HCT116 (cell line): Measurements from ENCODE around the gene ARMC8. TPM values are rescaled to one million over a fixed set of nuclear protein-coding genes. Genes with fewer than 3 reads are reported as not detected.

Experiments
- ATAC-seq: fragments of 200-7000 bp; cut with Tn5 transposase; 2 replicates; pipeline ENCODE4 v1.9.1; 2020; ENCODE audit warnings: mild to moderate bottlenecking, moderate library complexity
- BruUV-seq: library from RNA; stranded (reverse); fragments of 400-500 nt; replicated peaks from 2 replicates; lab custom pipeline; 2021; lab: Mats Ljungman, UMichigan
- CTCF ChIA-PET: fragments of 300-600 bp; sonication (Branson Sonifier 250); formaldehyde crosslinking; loops from one replicate; lab custom pipeline; 2021; ENCODE audit warnings: antibody characterized with exemption; lab: Charles Lee
- POLR2A ChIA-PET: fragments of 300-600, 350-600 bp; sonication (Branson Sonifier 250); formaldehyde crosslinking; loops from one replicate; lab custom pipeline; 2021; ENCODE audit warnings: antibody characterized with exemption; lab: Charles Lee
- RAD21 ChIA-PET, 2 experiments: fragments of 300-600 bp; sonication (Branson Sonifier 250); formaldehyde crosslinking; loops; one replicate each; lab custom pipeline; 2023; ENCODE audit warnings: low total read pairs in 2 of 2; ENCODE audit not compliant: uncharacterized antibody in 2 of 2, unreplicated experiment in 2 of 2, low non-redundant PET in 1 of 2; lab: Charles Lee
- DNase-seq: peaks from one replicate; pipeline ENCODE4 v3.0.0-alpha.2; 2010; ENCODE audit warnings: low read depth, low spot score
- H2AFZ ChIP-seq: fragments of 200-600 bp; shearing (Covaris generic), sonication (generic); 2 replicates; pipeline ENCODE4 v1.6.1; 2017; ENCODE audit warnings: low read depth, mixed run types, mixed read lengths, antibody characterized with exemption, low read length; ENCODE audit not compliant: poor library complexity, severe bottlenecking
- H3K27ac ChIP-seq: 2 replicates; pipeline ENCODE4 v1.5.1; 2012; ENCODE audit warnings: low read depth, low read length
- H3K27me3 ChIP-seq: fragments of 200-600 bp; sonication (generic); 2 replicates; pipeline ENCODE4 v1.6.1; 2016; ENCODE audit warnings: mixed run types, low read length, mixed read lengths; ENCODE audit not compliant: insufficient read depth
- H3K36me3 ChIP-seq, 2 experiments: fragments of 200-500 bp in 1 of 2; fragments of 200-600 bp in 1 of 2; sonication (Bioruptor generic) in 1 of 2; sonication (generic) in 1 of 2; 2 replicates each; pipeline versions ENCODE4 v1.5.1 to v1.6.1; 2014 to 2016; ENCODE audit warnings: low read length in 2 of 2, inconsistent platforms in 1 of 2, mixed read lengths in 1 of 2, mixed run types in 1 of 2; ENCODE audit not compliant: insufficient read depth in 2 of 2, control insufficient read depth in 1 of 2
- H3K4me1 ChIP-seq, 2 experiments: fragments of 200-600 bp in 1 of 2; sonication (generic) in 1 of 2; 2 replicates each; pipeline versions ENCODE4 v1.5.1 to v1.6.1; 2012 to 2017; ENCODE audit warnings: low read length in 2 of 2, inconsistent platforms in 1 of 2, mild to moderate bottlenecking in 1 of 2, mixed read lengths in 1 of 2, mixed run types in 1 of 2, moderate library complexity in 1 of 2; ENCODE audit not compliant: insufficient read depth in 2 of 2, control insufficient read depth in 1 of 2
- H3K4me2 ChIP-seq: fragments of 200-600 bp; sonication (generic); 2 replicates; pipeline ENCODE4 v1.6.1; 2017; ENCODE audit warnings: mixed run types, low read length, mixed read lengths
- H3K4me3 ChIP-seq, 2 experiments: fragments of 200-600 bp in 1 of 2; sonication (generic) in 1 of 2; replicated peaks in 1 of 2; 2 replicates each; pipeline ENCODE4 v1.5.1; 2011 to 2016; ENCODE audit warnings: low read length in 2 of 2, control low read depth in 1 of 2, low read depth in 1 of 2, mild to moderate bottlenecking in 1 of 2, mixed read lengths in 1 of 2, mixed run types in 1 of 2
- H3K79me2 ChIP-seq: fragments of 200-600 bp; sonication (generic); 2 replicates; pipeline ENCODE4 v1.6.1; 2017; ENCODE audit warnings: mild to moderate bottlenecking, mixed run types, low read length, moderate library complexity, mixed read lengths; ENCODE audit not compliant: insufficient read depth
- H3K9ac ChIP-seq: fragments of 200-600 bp; sonication (generic); 2 replicates; pipeline ENCODE4 v1.6.1; 2016; ENCODE audit warnings: low read length, mixed read lengths
- H3K9me2 ChIP-seq: fragments of 200-600 bp; sonication (generic), shearing (Covaris generic); 2 replicates; pipeline ENCODE4 v1.6.1; 2017; ENCODE audit warnings: mixed run types, mild to moderate bottlenecking, moderate library complexity; ENCODE audit not compliant: insufficient read depth
- H3K9me3 ChIP-seq, 2 experiments: fragments of 200-500 bp in 1 of 2; fragments of 200-600 bp in 1 of 2; sonication (Bioruptor generic) in 1 of 2; sonication (generic) in 1 of 2; 2 replicates each; pipeline ENCODE4 v1.6.1; 2014 to 2017; ENCODE audit warnings: low read length in 2 of 2, mixed read lengths in 2 of 2, inconsistent platforms in 1 of 2, low read depth in 1 of 2, mild to moderate bottlenecking in 1 of 2, mixed run types in 1 of 2, moderate library complexity in 1 of 2; ENCODE audit not compliant: control insufficient read depth in 1 of 2, insufficient read depth in 1 of 2
- H4K20me1 ChIP-seq: fragments of 200-600 bp; sonication (generic), shearing (Covaris generic); 2 replicates; pipeline ENCODE4 v1.6.1; 2017; ENCODE audit warnings: mixed run types, mild to moderate bottlenecking, moderate library complexity; ENCODE audit not compliant: insufficient read depth
- ATF3 ChIP-seq: IDR thresholded peaks from 2 replicates; pipeline ENCODE4 v1.6.1; 2012
- CBX3 ChIP-seq: IDR thresholded peaks from 2 replicates; pipeline ENCODE4 v1.6.1; 2012; ENCODE audit warnings: low read depth
- CEBPB ChIP-seq: IDR thresholded peaks from 2 replicates; pipeline ENCODE4 v1.6.1; 2012; ENCODE audit warnings: low read depth
- CTCF ChIP-seq, 3 experiments: fragments of 200-600 bp in 1 of 3; sonication (generic) in 1 of 3; IDR thresholded peaks in 2 of 3; conservative IDR thresholded peaks in 1 of 3; 2 replicates each; pipeline ENCODE4 v1.5.1; 2012 to 2017; ENCODE audit warnings: low read depth in 2 of 3, low read length in 2 of 3, antibody characterized with exemption in 1 of 3, borderline replicate concordance in 1 of 3, control low read depth in 1 of 3, mild to moderate bottlenecking in 1 of 3, mixed read lengths in 1 of 3, mixed run types in 1 of 3, moderate library complexity in 1 of 3; ENCODE audit not compliant: insufficient read depth in 1 of 3
- EGR1 ChIP-seq: IDR thresholded peaks from 2 replicates; pipeline ENCODE4 v1.6.1; 2012; ENCODE audit warnings: low read depth
- ELF1 ChIP-seq: IDR thresholded peaks from 2 replicates; pipeline ENCODE4 v1.6.1; 2012; ENCODE audit warnings: low read depth, borderline replicate concordance
- EZH2phosphoT487 ChIP-seq: fragments of 200-600 bp; IDR thresholded peaks from 2 replicates; pipeline ENCODE4 v1.6.1; 2018; ENCODE audit warnings: antibody characterized with exemption, borderline replicate concordance
- JUND ChIP-seq: IDR thresholded peaks from 2 replicates; pipeline ENCODE4 v1.6.1; 2012
- POLR2A ChIP-seq: IDR thresholded peaks from 2 replicates; pipeline ENCODE4 v1.7.0; 2011; ENCODE audit warnings: borderline replicate concordance; ENCODE audit not compliant: insufficient read depth, insufficient read length; ENCODE audit errors: extremely low read depth
- POLR2AphosphoS5 ChIP-seq: IDR thresholded peaks from 2 replicates; pipeline ENCODE4 v1.6.1; 2011; ENCODE audit warnings: mild to moderate bottlenecking, low read depth, low read length, moderate library complexity
- SP1 ChIP-seq: IDR thresholded peaks from 2 replicates; pipeline ENCODE4 v1.6.1; 2012; ENCODE audit warnings: low read depth
- SRF ChIP-seq: IDR thresholded peaks from 2 replicates; pipeline ENCODE4 v1.6.1; 2012; ENCODE audit warnings: low read depth
- TCF7L2 ChIP-seq: IDR thresholded peaks from 2 replicates; pipeline ENCODE4 v1.7.0; 2011; ENCODE audit warnings: borderline replicate concordance, inconsistent platforms; ENCODE audit not compliant: insufficient read depth, insufficient read length; ENCODE audit errors: extremely low read depth
- YY1 ChIP-seq: IDR thresholded peaks from 2 replicates; pipeline ENCODE4 v1.6.1; 2011; ENCODE audit warnings: low read length, low read depth, moderate library complexity, mild to moderate bottlenecking; ENCODE audit not compliant: insufficient replicate concordance; ENCODE audit errors: extremely low read depth
- ZNF274 ChIP-seq: fragments of 200-500 bp; sonication (Bioruptor generic); IDR thresholded peaks from 2 replicates; pipeline ENCODE4 v1.6.1; 2014; ENCODE audit warnings: mild to moderate bottlenecking, low read depth, low read length, inconsistent platforms
- intact Hi-C: fragments of 100-400 bp; cut with micrococcal nuclease; formaldehyde crosslinking; loops from 2 replicates; pipeline ENCODE4 v1.10.0; 2022
- total RNA-seq: library from RNA; stranded (reverse); gene quantifications from one replicate; pipeline ENCODE4 v1.2.1, GENCODE V29; 2021; ENCODE audit not compliant: unreplicated experiment

ARMC8 gene
- total RNA-seq, 1 experiment from 2014 or later = 36.2 TPM

GRCh38 chr3:138197524-138197923 is 10.4 kb downstream of the ARMC8 start:
- H3K9ac ChIP-seq = no peak overlapping the region
- H3K27me3 ChIP-seq = no peaks in the 10 kb centered on the region
- H4K20me1 ChIP-seq = peaks cover 33% of the 10 kb centered on the region; the same call in 1 of the 2 replicates
- no peak for TF ChIP-seq CBX3
- no peak for TF ChIP-seq EGR1
- TF ChIP-seq CEBPB = no peak
- TF ChIP-seq YY1 = no peak
- TF ChIP-seq ATF3 = no peak
- TF ChIP-seq ZNF274 = no peak
- TF ChIP-seq POLR2AphosphoS5 = no peak
- H3K4me3 ChIP-seq = no peak overlapping the region
- no peaks in the 10 kb centered on the region for H3K9me3 ChIP-seq
- no peaks in the 10 kb centered on the region for H3K4me1 ChIP-seq
- no peak overlapping the region for H3K4me2 ChIP-seq
- no peaks in the 10 kb centered on the region for H3K9me2 ChIP-seq
- no TSS peak for BruUV-seq
- no peak overlapping the region for H2AFZ ChIP-seq
- peaks cover 88% of the 10 kb centered on the region for H3K79me2 ChIP-seq
- intact Hi-C loops = no loop called here
- ATAC-seq (no peak), DNase-seq (no peak)
- ChIA-PET RAD21 (no interaction called here), POLR2A (no interaction called here), CTCF (no interaction called here)
- H3K36me3 ChIP-seq = peaks cover 0 to 2% of the 10 kb centered on the region in 2 experiments; a peak in 1 of 4 replicates
- H3K27ac ChIP-seq = no peak overlapping the region

GRCh38 chr3:138199851-138200250 is 12.8 kb downstream of the ARMC8 start:
- CTCF ChIA-PET = no interaction called here

More at GRCh38 chr3:138199851-138200250, 12.8 kb downstream of the ARMC8 start:
- RAD21 ChIA-PET = no interaction called here
- TF ChIP-seq POLR2AphosphoS5 (no peak), POLR2A (no peak), CBX3 (no peak), JUND (no peak), SP1 (no peak), EZH2phosphoT487 (no peak), TCF7L2 (no peak), EGR1 (no peak), SRF (no peak), CTCF (IDR thresholded peaks at IDR 0.05 in 2 of 3, conservative IDR thresholded peaks at IDR 0.05 in 1 of 3; ENCODE audit: borderline replicate concordance in 1 of 3, insufficient read depth in 1 of 3, low read depth in 2 of 3, low read length in 2 of 3) (no peak), ELF1 (no peak), ZNF274 (no peak)
- TF ChIP-seq, all 23 proteins: peak for 0
- DNase-seq (no peak), ATAC-seq (no peak)
- intact Hi-C loops = no loop called here
- no peak overlapping the region for H3K4me3 ChIP-seq
- H3K9me2 ChIP-seq = no peaks in the 10 kb centered on the region
- H3K4me1 ChIP-seq = no peaks in the 10 kb centered on the region
- H3K27ac ChIP-seq = no peak overlapping the region
- no peaks in the 10 kb centered on the region for H3K9me3 ChIP-seq
- no peak overlapping the region for H2AFZ ChIP-seq
- no peak overlapping the region for H3K9ac ChIP-seq
- peaks cover 33% of the 10 kb centered on the region; the same call in 1 of the 2 replicates for H4K20me1 ChIP-seq
- no peaks in the 10 kb centered on the region for H3K27me3 ChIP-seq
- H3K4me2 ChIP-seq = no peak overlapping the region
- peaks cover 0 to 2% of the 10 kb centered on the region in 2 experiments; a peak in 1 of 4 replicates for H3K36me3 ChIP-seq
- peaks cover 92% of the 10 kb centered on the region for H3K79me2 ChIP-seq
- POLR2A ChIA-PET = no interaction called here
- no TSS peak for BruUV-seq
